ENCODE results near the gene PBXIP1.

PBXIP1 gene

GRCh38 chr1:154972517-154973343, 16.8 kb upstream of the PBXIP1 start:
- DNase-seq (ENCODE audit: low read depth, low spot score), result no peak

- DNase-seq (ENCODE audit: low read depth, low spot score), result no peak
Observed at GRCh38 chr1:154972213-154972516, 16.3 kb upstream of the PBXIP1 start.

- DNase-seq (ENCODE audit: low read depth, low spot score), result no peak
Observed at GRCh38 chr1:154971341-154971998, 15.6 kb upstream of the PBXIP1 start.

GRCh38 chr1:154970631-154971340, 14.9 kb upstream of the PBXIP1 start, which contains the start of gene SHC1:
SHC1 (minus strand) TSS chr1:154970747; CDS start chr1:154970526, 221 bp downstream.
- peak; percentile 83 for DNase-seq (ENCODE audit: low read depth, low spot score)

GRCh38 chr1:154969860-154970452, 14.1 kb upstream of the PBXIP1 start:
- no peak for DNase-seq (ENCODE audit: low read depth, low spot score)

GRCh38 chr1:154969246-154969645, 13.3 kb upstream of the PBXIP1 start:
- DNase-seq (ENCODE audit: low read depth, low spot score), result no peak

- DNase-seq (ENCODE audit: low read depth, low spot score), result no peak
Observed at GRCh38 chr1:154968731-154969130, 12.8 kb upstream of the PBXIP1 start.

GRCh38 chr1:154967331-154967950, 11.5 kb upstream of the PBXIP1 start:
- DNase-seq (ENCODE audit: low read depth, low spot score), result no peak

- no peak for DNase-seq (ENCODE audit: low read depth, low spot score)
Observed at GRCh38 chr1:154966111-154966510, 10.2 kb upstream of the PBXIP1 start.

- DNase-seq (ENCODE audit: low read depth, low spot score), result no peak
Observed at GRCh38 chr1:154964359-154964758, 8.5 kb upstream of the PBXIP1 start.

- DNase-seq (ENCODE audit: low read depth, low spot score), result no peak
Observed at GRCh38 chr1:154963643-154964042, 7.7 kb upstream of the PBXIP1 start.

GRCh38 chr1:154962795-154963330, 7.0 kb upstream of the PBXIP1 start:
- no peak for DNase-seq (ENCODE audit: low read depth, low spot score)

GRCh38 chr1:154962156-154962749, 6.4 kb upstream of the PBXIP1 start:
- no peak for DNase-seq (ENCODE audit: low read depth, low spot score)

GRCh38 chr1:154961207-154962155, 5.6 kb upstream of the PBXIP1 start, which contains the start of gene PYGO2:
PYGO2 (minus strand) TSS chr1:154961782; CDS start chr1:154961576, 206 bp downstream.
- no peak for DNase-seq (ENCODE audit: low read depth, low spot score)

GRCh38 chr1:154960446-154961136, 4.7 kb upstream of the PBXIP1 start:
- DNase-seq (ENCODE audit: low read depth, low spot score), result no peak

- no peak for DNase-seq (ENCODE audit: low read depth, low spot score)
Observed at GRCh38 chr1:154959426-154959780, 3.5 kb upstream of the PBXIP1 start.

- DNase-seq (ENCODE audit: low read depth, low spot score), result no peak
Observed at GRCh38 chr1:154958681-154959425, 3.0 kb upstream of the PBXIP1 start.

GRCh38 chr1:154958036-154958435, 2.1 kb upstream of the PBXIP1 start:
- DNase-seq (ENCODE audit: low read depth, low spot score), result no peak
